Testis (tissue), 2 donors: ENCODE data around the gene PRSS48.

Source experiments
- POLR2A ChIP-seq: fragments of 450-650 bp; IDR thresholded peaks from one replicate; pipeline ENCODE4 v1.6.1; 2017; ENCODE audit warnings: antibody characterized with exemption, mild to moderate bottlenecking, moderate library complexity
- TF ChIP-seq, protein P1 (sequence below), 3 experiments: fragments of 450-650 bp in 2 of 3; fragments of 200-600 bp in 1 of 3; sonication (generic) in 1 of 3; IDR thresholded peaks; one replicate each; pipeline ENCODE4 v1.5.1; 2016 to 2019; ENCODE audit warnings: antibody characterized with exemption in 3 of 3, mild to moderate bottlenecking in 2 of 3, moderate library complexity in 1 of 3

DNA sequence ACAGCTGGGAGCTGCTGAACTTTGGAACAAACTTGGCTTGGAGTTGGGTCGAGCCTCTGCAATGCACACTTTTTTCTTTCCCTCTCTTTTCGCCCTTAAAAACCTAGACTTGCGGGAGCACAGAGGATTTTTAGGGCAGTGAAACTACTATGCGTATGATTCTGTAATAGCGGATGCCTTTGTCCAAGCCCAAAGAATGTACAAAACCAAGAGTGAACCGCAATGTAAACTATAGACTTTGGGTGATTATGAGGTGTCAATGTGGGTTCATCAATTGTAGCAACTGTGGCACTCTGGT lies 48.9 kb downstream of the PRSS48 start:
- TF ChIP-seq, protein P1, sequence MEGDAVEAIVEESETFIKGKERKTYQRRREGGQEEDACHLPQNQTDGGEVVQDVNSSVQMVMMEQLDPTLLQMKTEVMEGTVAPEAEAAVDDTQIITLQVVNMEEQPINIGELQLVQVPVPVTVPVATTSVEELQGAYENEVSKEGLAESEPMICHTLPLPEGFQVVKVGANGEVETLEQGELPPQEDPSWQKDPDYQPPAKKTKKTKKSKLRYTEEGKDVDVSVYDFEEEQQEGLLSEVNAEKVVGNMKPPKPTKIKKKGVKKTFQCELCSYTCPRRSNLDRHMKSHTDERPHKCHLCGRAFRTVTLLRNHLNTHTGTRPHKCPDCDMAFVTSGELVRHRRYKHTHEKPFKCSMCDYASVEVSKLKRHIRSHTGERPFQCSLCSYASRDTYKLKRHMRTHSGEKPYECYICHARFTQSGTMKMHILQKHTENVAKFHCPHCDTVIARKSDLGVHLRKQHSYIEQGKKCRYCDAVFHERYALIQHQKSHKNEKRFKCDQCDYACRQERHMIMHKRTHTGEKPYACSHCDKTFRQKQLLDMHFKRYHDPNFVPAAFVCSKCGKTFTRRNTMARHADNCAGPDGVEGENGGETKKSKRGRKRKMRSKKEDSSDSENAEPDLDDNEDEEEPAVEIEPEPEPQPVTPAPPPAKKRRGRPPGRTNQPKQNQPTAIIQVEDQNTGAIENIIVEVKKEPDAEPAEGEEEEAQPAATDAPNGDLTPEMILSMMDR (IDR thresholded peaks at IDR 0.05), result no peak
- TF ChIP-seq POLR2A, result no peak
